Stromal cell of bone marrow (primary cell): ENCODE results near the gene NIPBL.
A peak's percentile ranks its signal among the peaks of the same experiment; 100 is the strongest.
"Not testable (repeated sequence)": the region's sequence is repeated elsewhere in the genome, so short reads cannot be mapped to it uniquely, and the experiment has no call there.

Experiments
- DNase-seq: peaks from one replicate; pipeline ENCODE4 v3.0.0-alpha.2; 2012; ENCODE audit warnings: low read depth

The NIPBL gene

DNA sequence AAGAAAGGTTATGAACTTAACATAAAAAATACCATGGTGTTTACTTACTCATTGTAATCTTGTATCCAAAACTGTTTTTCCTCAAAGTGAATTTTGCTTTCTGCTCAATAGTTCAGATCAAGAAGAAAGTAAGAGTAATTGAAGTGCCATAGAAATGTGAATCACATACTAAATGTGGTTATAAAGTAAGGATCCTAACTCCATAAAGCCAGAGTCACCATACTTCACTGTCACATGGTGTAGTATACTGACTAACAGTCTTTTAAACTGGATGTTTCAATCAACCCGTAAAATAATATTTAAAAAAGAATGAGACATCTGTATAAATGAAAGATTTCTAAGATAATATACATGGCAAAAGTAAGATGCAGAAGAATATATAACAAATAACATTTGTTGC, 72.1 kb downstream of the NIPBL start:
- no peak for DNase-seq

DNA sequence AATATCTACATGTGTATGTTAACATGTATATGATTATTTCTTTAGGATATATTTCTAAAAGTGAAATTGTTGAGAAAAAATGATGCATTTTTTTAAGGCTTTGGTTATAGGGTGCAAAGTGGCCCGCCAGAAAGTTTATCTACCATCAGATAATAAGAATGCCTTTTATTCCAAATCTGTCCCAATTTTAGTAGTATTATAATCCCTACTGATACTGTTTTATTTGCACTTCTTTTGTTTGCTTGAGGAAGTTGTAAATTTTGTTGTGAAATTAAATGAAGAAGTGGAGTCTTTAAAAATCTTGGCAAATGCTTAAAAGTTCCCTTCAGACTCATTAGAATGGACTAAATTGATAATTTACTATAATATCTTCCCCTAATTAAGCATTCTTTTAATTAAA, 73.0 kb downstream of the NIPBL start:
- DNase-seq: no peak

DNA sequence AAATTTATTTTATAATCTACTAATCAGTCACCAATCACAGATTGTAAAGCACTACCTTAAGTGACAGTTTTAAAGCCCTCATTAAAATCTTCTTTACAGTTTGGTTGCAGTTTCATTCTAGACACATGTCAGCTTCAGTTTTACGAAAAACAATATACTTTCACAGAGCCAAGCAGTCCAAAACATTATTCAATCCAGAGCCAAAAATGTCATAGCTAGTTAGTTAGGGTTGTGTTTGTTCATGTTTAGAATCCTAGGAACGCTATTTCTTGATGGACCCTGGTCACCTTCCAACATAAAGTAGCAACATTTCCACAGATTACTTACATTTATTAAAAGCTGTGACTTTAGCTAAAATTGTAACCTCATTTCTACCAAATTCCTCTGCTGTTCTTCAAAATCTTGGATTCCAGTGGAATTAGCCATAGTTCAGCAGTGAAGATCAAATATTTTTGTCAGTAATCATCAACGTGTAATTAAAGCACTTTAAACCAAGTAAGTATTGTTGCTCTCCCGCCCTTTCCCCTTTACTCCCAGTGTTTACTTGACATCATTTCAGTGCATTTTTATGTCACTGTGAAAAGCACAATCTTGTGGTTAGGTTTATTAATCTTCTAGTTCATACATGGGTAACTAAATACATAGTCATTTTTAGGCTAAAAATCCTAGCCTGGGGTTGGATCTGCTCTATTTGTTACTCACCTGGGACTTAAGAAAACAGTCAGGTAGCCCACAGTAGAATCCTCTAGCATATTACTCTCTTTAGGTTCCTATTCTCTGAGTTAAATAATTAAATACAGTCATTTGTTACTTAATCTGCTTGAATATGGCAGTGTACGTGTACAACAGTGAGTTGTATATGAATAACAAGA, 74.3 kb downstream of the NIPBL start:
- DNase-seq: no peak

DNA sequence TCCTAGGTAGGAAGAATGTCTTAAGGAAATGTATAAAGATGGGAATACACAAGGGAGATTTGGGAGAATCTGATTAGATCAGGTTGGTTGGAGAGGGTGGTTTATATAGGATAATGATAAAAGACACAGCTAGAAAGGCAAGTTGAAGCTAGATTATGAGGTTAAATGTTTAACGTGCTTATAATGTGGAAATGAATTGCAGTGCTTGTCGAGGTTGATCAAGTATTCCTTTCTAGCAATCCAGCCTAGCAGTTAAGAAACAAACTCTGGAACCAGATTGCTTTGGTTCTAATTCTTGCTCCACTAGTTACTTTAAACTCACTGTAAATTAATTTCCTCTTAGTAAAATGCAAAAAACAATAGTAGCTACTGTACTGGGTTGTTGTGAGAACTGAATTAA, 76.5 kb downstream of the NIPBL start:
- DNase-seq: no peak

DNA sequence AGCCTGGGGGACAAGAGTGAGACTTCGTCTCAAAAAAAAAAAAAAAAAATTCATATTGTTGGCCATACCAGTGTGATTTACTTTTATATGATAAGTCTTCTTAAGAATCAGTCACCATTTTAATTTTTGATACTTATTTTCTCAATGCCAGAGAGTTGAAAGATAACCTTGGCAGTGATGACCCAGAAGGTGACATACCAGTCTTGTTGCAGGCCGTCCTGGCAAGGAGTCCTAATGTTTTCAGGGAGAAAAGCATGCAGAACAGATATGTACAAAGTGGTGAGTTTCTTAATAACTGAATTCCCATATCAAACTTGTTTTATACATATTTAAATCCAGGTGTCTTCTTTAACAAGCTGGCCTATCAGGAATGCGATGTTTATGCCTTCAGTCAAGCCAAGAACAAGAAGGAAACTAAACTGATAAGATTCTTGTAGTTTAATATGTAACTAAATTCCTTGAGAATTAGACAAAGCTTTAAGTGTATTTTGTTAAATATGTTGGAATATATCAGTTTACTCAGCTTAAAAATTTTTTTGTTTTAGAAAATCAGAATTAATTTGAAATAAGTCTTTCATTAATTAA, 81.5 kb downstream of the NIPBL start:
- DNase-seq: no peak

DNA sequence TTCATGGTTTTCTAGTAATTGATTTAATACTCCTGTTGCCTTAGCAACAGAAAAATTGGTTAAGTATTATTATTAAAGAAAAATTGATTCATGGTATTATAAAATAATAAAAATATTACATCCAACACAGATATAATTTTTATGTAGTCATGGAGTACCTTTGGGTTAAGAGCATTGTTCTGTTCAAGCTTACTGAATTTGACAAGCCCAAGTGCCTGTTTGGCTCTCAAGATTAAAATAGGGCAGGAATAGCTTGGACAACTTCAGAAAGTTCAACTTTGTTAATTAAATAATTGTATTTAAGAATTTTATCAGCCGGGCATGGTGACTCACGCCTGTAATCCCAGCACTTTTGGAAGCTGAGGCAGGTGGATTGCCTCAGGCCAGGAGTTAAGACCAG, 82.0 kb downstream of the NIPBL start:
- no peak for DNase-seq

DNA sequence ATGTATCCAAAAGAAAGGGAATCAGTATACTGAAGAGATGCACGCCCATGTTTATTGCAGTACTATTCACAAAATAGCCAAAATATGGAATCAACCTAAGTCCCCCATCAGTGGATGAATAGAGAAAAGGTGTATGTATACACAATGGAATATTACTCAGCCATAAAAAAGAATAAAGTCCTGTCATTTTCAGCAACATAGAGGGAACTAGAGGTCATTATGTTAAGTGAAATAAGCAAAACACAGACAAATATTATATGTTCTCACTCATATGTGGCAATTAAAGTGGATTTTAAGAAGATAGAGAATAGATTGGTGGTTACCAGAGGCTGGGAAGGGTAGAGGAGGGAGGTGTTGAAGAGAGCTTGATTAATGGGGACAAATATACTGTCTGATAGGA, 88.6 kb downstream of the NIPBL start:
- DNase-seq: no peak

DNA sequence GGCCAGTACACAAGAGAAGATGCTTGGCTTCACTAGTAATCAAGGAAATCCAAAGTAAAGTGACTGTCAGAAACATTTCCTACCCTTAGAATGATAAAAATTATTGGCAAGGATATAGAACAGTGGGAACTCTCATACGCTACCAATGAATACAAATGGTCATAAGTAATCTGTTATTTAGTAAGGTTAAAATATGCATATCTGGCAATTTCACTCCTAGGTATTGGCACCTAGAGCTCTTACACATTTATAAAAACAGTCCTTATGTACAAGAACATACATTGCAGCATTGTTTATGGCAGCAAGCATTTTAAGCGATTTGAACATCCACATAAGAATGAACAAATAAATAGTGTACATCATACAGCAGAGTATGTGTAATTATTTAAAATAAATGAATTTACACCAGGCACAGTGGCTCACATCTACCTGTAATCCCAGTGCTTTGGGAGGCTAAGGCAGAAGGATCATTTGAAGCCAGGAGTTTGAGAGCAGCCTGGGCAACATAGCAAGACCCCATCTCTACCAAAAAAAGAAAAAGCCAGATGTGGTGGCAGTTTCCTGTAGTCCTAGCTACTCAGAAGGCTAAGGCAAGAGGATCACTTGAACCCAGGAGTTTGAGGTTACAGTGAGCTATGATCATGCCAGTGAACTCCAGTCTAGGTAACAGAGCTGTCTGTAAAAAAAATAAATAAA, 93.3 kb downstream of the NIPBL start:
- DNase-seq: no peak

DNA sequence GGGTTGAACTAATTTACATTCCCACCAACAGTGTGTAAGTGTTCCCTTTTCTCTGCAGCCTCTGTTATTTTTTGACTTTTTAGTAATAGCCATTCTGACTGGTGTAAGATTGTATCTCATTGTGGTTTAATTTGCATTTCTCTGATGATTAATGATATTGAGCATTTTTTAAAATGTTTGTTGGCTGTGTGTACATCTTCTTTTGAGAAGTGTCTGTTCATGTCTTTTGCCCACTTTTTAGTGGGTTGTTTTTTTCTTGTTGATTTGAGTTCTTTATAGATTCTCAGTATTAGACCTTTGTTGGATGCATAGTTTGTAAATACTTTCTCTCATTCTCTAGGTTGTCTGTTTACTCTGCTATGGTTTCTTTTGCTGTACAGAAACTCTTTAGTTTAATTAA, 101.6 kb downstream of the NIPBL start:
- DNase-seq: no peak

DNA sequence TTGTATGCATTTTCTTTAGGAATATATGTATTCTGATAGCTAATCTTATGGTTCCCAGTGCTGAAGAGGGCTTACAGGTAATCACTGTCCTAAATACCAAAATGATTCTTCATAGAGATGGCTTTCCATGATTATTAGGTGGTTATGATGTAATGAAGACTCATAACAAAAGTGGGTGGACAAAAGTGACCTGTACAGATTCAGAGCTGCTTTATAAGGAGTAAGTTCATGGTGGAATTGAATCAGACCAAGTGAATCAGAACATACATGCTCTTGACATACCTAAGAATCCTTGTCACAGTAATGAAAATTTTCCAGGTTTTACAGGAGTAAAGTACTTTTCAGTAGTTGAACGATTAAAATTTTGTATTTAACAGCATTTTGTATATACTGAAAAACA, 105.6 kb downstream of the NIPBL start:
- DNase-seq: peak; percentile 2

DNA sequence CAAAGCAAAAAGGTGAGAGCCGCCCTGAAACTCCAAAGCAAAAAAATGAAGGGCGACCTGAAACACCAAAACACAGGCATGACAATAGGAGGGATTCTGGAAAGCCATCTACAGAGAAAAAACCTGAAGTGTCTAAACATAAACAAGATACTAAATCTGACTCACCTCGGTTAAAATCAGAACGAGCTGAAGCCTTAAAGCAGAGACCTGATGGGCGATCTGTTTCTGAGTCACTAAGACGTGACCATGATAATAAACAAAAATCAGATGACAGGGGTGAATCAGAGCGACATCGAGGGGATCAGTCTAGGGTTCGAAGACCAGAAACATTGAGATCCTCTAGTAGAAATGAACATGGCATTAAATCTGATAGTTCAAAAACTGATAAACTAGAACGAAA, 108.8 kb downstream of the NIPBL start:
- no peak for DNase-seq

DNA sequence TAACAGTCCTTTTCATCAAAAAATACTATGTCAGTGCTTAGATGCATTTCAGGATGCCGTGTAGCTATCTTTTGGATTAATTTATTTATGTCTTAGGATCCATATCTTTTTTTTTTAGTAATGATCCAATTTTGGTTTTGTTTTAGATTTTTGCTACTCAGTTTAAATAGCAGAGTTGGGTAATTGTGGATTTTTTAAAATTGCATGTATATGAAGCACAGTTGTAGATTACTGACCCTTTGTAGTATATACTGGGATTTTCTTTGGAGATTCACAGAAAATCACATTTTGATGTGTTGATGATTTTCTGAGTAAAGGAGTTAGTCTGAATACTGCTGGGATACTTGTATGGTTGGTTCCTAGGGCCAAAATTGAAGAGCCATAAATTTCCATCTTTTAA, 111.8 kb downstream of the NIPBL start:
- DNase-seq: no peak

DNA sequence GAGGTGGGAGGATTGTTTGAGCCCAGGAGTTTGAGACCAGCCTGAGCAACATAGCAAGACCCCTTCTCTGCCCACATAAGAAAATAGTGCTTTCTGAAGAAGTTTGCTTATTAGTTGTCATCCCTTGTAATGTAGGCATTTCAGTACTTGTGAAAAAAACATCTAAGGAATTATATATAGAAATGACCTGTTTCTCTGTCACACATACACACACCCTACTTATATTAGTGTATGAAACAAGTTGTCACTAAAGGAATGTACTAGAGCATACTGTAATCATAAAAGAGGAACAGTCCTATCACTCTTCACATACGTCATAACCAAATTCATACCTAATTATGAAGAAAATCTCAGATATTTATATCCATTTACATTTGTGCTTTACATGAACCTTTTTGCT, 122.0 kb downstream of the NIPBL start:
- no peak for DNase-seq

DNA sequence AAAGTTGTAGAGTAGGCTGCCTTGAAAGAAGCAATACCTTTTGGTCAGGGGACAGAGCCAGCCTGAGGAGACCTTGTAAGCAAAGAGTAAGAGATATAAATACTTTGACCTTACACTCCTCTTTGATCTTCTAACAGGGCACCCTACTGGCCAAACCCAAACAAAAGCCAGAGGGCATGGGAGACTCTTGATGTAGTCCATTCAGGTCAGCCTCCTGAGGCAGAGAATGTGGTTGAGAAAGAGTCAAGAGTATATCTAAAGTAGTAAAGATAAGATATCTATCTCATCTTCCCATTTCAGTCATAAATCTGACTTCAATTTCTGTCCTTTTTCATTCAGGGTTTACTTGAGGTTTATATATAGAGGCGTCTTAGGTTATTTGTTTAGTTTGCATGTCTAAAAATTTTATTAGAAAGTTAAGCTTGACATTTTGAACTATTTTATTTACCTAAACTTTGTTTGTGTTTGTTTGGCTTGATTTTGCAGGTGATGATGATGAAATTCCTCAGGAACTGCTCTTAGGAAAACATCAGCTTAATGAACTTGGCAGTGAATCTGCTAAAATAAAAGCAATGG, 125.7 kb downstream of the NIPBL start:
- DNase-seq: no peak

DNA sequence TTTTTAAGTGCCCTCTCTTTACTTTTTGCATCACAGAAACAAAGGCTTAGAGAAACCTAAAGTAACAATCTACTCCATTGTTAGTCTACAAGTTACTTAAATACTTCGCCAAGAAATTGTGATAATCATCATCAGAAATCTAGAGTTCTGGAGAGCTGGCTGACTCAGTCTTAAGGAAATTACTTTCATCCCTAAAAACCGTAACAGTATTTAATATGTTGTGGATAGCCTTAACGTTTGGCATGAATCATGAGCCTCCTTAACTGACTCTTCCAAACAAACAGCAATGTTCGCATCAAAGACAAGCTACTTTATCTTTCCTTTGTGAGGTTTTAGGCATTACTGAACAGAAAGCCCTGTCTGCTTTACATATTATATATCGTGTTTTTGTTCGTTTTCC, 128.7 kb downstream of the NIPBL start:
- DNase-seq: no peak

DNA sequence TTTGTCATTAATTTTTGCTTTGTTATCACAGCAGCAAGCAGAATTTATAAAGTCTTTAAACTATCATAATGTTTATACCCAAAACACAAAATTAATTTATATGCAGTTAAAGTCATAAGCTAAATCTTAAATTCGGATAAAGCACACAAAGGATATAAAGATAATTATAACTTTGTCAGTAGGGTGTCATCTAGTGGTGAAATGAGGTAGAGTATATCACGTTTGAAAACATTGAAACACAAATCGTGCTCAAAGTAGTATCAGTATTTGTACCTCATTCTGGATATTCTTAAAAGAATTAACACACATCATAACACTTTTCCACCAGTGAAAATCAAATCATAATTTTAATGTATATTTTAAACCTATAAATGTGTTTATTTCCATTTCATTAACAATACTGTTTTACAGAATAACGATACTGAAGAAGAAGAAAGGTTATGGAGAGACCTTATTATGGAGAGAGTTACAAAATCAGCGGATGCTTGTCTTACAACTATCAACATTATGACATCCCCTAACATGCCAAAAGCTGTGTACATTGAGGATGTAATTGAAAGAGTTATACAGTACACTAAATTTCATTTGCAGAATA, 129.5 kb downstream of the NIPBL start:
- DNase-seq: no peak

DNA sequence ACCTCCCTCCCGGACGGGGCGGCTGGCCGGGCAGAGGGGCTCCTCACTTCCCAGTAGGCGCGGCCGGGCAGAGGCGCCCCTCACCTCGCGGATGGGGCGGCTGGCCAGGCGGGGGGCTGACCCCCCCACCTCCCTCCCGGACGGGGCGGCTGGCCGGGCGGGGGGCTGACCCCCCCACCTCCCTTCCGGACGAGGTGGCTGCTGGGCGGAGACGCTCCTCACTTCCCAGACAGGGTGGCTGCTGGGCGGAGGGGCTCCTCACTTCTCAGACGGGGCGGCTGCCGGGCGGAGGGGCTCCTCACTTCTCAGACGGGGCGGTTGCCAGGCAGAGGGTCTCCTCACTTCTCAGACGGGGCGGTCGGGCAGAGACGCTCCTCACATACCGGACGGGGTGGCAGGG, 136.6 kb downstream of the NIPBL start:
- not testable (repeated sequence) for DNase-seq

DNA sequence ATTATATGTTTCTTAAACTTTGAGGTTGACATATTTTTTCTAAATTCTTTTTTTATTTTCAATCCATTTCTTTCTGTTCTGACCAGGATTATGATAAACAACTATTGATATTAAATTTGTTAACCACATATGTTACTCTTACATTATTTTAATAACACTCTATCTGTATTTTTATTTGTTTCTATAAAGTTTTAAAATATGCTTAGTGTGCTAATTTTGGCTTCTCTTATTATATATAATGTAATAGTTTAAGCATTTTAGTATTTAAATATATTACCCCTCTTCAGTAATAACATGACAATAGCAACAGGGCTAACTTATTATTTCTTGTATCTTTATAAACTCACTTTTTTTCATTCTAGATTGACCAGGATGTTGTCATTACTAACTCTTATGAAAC, 137.8 kb downstream of the NIPBL start:
- DNase-seq: no peak

DNA sequence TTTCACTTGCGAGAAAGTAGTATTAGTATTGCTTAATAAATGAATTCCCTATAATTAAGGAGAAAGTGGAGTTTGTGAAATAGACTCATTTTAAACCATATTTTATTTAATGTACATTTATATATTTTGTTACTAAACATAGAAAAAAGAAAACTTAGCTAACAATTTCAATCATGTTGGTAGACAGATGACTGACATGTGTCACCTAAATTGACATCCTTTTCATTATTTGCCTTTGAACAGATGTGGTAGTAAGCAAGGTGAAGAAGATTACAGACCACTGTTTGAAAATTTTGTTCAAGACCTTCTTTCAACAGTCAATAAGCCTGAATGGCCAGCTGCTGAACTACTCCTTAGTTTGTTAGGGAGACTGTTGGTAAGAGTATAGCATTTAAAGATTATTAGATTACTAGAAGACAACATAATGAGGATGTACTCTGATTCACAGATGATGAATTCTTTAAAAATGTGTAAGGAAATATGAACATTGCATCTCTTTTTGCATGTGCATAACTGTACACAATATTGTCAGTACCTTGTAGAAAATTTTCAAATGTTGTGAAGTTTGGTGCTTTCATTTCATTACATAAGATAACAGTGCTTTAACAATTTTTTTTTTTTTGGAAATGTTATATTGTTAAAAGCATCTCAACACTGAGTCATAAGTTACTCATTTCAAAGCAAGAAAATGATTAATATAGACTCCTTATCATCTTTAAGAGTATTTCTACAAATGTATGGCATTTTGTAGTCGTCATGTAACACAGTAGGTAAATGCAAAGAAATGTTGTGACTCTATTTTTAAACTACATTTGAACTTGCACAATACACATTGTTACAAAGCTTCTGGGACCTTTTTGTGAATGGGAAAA, 139.5 kb downstream of the NIPBL start:
- no peak for DNase-seq

DNA sequence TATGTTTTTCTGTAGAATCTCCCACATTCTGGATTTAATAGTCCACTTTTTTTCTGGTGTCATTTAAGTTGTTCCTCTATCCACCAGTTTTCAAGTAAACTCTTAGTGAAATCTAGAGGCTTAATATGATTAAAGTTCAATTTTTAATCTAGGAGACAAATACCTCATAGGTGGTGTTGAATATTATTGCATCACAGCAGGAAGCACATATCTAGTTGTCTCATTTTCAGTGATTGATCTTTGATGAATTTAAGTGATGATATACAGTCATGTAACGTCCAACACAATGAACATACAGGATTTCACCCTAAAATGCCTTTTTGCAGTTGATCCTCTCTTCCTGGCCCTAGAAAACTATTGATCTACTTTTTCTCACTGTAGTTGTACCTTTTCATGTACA, 152.3 kb downstream of the NIPBL start:
- DNase-seq: no peak

DNA sequence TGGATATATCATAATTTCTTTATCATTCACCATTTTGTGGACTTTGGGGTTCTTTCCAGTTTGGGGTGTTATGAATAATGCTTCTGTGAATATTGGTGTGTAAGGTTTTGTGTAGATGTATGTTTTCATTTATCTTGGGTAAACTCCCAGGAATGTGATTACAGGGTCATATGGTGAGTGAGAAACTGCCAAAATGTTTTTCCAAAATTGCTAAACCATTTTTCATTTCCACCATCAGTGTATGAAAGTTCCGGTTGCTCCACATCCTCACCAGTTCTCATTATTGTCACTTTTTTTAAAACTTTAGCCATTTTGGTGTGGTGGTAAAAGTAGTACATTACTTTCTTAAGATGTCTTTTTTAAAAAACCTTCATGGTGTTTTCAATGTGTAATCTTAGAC, 152.9 kb downstream of the NIPBL start:
- no peak for DNase-seq

DNA sequence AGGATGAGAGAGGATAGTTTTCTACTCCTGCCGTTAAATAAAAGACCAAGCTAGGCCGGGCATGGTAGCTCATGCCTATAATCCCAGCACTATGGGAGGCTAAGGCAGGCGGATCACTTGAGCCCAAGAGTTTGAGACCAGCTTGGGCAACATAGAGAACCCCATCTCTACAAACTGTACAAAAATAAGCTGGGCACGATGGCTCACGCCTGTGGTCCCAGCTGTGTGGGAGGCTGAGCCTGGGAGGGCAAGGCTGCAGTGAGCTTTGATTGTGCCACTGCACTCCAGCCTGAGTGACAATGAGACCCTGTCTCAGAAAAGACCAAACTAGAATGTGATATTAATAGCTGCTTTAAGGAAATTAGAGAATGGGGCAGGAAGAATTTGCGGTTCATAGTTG, 158.4 kb downstream of the NIPBL start:
- no peak for DNase-seq
